ENCODE measurements around the gene OR1D2. TPM values are rescaled to one million over a fixed set of nuclear protein-coding genes. Genes with fewer than 3 reads are reported as not detected.

The OR1D2 gene
- total and polyA plus RNA-seq, 2 of the 13 experiments (the other 11 are each of a cell fraction or from before 2014, with no cell fraction given): not detected

- TF ChIP-seq UBTF (CRISPR knock-in tag; IDR thresholded peaks at IDR 0.05) (peak; percentile 62; the same call in 1 of the 2 replicates), GATAD1 (CRISPR knock-in tag; IDR thresholded peaks at IDR 0.05) (peak; percentile 81), PCBP1 (IDR thresholded peaks at IDR 0.05; ENCODE audit: borderline replicate concordance, low read depth, low read length) (0 out of 2 replicates have a peak, but pooled peaks have one; percentile 67), ZBTB34 (CRISPR knock-in tag; IDR thresholded peaks at IDR 0.05) (no peak), ZNF280D (CRISPR knock-in tag; IDR thresholded peaks at IDR 0.05) (0 out of 2 replicates have a peak, but pooled peaks have one; percentile 37), ZNF3 (CRISPR knock-in tag; IDR thresholded peaks at IDR 0.05) (no peak), ZNF230 (CRISPR knock-in tag; IDR thresholded peaks at IDR 0.05) (peak; percentile 84), ZNF503 (CRISPR knock-in tag; IDR thresholded peaks at IDR 0.05) (no peak), AGO1 (IDR thresholded peaks at IDR 0.05; ENCODE audit: low read depth, low read length, poor library complexity, severe bottlenecking) (no peak), TBP (CRISPR knock-in tag; IDR thresholded peaks at IDR 0.05) (no peak), PHF20 (CRISPR knock-in tag; IDR thresholded peaks at IDR 0.05) (peak; percentile 72), ZNF205 (CRISPR knock-in tag; IDR thresholded peaks at IDR 0.05) (no peak), TBL1XR1 (IDR thresholded peaks at IDR 0.05; ENCODE audit: borderline replicate concordance, low read length, partially characterized antibody) (peak; percentile 44), ZNF44 (CRISPR knock-in tag; IDR thresholded peaks at IDR 0.05) (0 out of 2 replicates have a peak, but pooled peaks have one; percentile 52), PTBP1 (IDR thresholded peaks at IDR 0.05; ENCODE audit: low read depth, low read length, poor library complexity, severe bottlenecking) (peak; percentile 41), POGZ (CRISPR knock-in tag; IDR thresholded peaks at IDR 0.05) (peak; percentile 93), CTCF (CRISPR knock-in tag; IDR thresholded peaks at IDR 0.05) (peak; percentile 97), ZNF501 (CRISPR knock-in tag; IDR thresholded peaks at IDR 0.05) (peak; percentile 84), PPARG (CRISPR knock-in tag; conservative IDR thresholded peaks at IDR 0.05) (no peak)
These were observed 55.3 kb downstream of the OR1D2 start (continued) for GRCh38 chr17:3048727-3049471.
